Testis (tissue), 3 donors: ENCODE data around the gene PRSS27. TPM values are rescaled to one million over a fixed set of nuclear protein-coding genes. Genes with fewer than 3 reads are reported as not detected.
"Not testable (repeated sequence)": the region's sequence is repeated elsewhere in the genome, so short reads cannot be mapped to it uniquely, and the experiment has no call there.

ENCODE experiments used
- DNase-seq: peaks from one replicate; pipeline ENCODE4 v3.0.0-alpha.2; 2019
- H3K27ac ChIP-seq, 2 donors: fragments of 200-600 bp; sonication (generic); one replicate each; pipeline ENCODE4 v1.5.1; 2019
- H3K27me3 ChIP-seq: fragments of 200-600 bp; sonication (generic); one replicate; pipeline ENCODE4 v1.5.1; 2019
- H3K36me3 ChIP-seq: fragments of 200-600 bp; sonication (generic); one replicate; pipeline ENCODE4 v1.5.1; 2017; ENCODE audit warnings: low read depth; ENCODE audit errors: missing control alignments
- H3K4me1 ChIP-seq: fragments of 200-600 bp; sonication (generic); one replicate; pipeline ENCODE4 v1.5.1; 2019
- H3K4me3 ChIP-seq, 2 donors: fragments of 200-600 bp; sonication (generic); one replicate each; pipeline ENCODE4 v1.5.1; 2017 to 2019
- H3K9me3 ChIP-seq: fragments of 200-600 bp; sonication (generic); one replicate; pipeline ENCODE4 v1.5.1; 2017
- CTCF ChIP-seq, 3 experiments: fragments of 450-650 bp in 2 of 3; fragments of 200-600 bp in 1 of 3; sonication (generic) in 1 of 3; IDR thresholded peaks; one replicate each; pipeline ENCODE4 v1.5.1; 2016 to 2019; ENCODE audit warnings: antibody characterized with exemption in 3 of 3, mild to moderate bottlenecking in 2 of 3, moderate library complexity in 1 of 3
- POLR2A ChIP-seq: fragments of 450-650 bp; IDR thresholded peaks from one replicate; pipeline ENCODE4 v1.6.1; 2017; ENCODE audit warnings: antibody characterized with exemption, mild to moderate bottlenecking, moderate library complexity
- WGBS, 2 donors: methylation state at CpG; one replicate each; pipeline ENCODE4 v1.1.5; 2018; 5-methylcytosine and 5-hydroxymethylcytosine counted together
- intact Hi-C: fragments of 100-400 bp; cut with DNase I; formaldehyde crosslinking; loops from one replicate; pipeline ENCODE4 v1.15.1; 2023; ENCODE audit warnings: low total_unique reads
- polyA plus RNA-seq: library from polyadenylated mRNA; stranded (reverse); fragments of 350-450 nt; fragmentation: Illumina TruSeq; extraction: RNeasy Lipid Tissue Mini Kit (QIAGEN cat#74804); gene quantifications from one replicate; pipeline ENCODE4 v1.2.3, GENCODE V29; 2014; ENCODE audit warnings: low read depth, low replicate concordance; ENCODE audit not compliant: insufficient read depth
- total RNA-seq, 2 donors: library from RNA; depleted of rRNA; stranded (reverse); fragments of >200 nt; gene quantifications; one replicate each; pipeline ENCODE4 v1.2.3, GENCODE V29; 2016

PRSS27 gene
- total and polyA plus RNA-seq, 3 donors from 2014 or later, result 4.3 to 6.7 (median 6.4) TPM

DNA sequence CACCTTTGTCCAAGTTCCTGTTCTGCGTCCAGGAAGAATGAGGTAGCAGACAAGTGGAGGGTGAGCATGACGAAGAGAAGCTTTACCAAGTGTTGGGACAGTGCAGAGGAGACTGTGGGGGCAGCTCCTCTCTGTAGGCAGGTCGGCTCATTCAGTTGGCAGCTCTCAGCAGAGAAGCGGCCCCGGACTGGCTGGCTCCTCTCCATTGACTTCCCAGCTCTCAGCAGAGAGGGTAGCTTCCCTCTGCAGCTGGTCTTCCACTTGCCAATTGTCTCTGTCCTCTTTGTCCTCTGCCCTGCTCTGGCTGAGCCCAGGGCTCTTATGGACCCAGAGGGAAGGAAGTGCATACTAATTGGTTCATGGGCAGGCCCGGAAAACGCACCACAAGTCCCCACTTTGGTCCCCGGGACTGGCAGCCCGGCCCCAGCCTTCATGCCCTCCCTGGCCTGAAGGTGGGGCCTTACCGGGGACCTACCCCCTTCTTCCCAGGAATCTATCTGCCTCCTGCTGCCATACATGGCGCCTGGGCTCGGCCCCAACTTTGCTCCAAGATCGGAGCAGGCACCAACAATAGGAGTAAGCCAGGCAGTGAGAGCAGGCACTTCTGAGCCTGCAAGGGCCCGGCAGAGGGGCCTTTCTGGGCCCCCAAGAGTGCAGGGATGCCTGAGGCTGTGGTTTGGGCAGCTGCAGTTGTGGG, 27.6 kb downstream of the PRSS27 start:
- TF ChIP-seq CTCF (IDR thresholded peaks at IDR 0.05) (no peak), POLR2A (no peak)

DNA sequence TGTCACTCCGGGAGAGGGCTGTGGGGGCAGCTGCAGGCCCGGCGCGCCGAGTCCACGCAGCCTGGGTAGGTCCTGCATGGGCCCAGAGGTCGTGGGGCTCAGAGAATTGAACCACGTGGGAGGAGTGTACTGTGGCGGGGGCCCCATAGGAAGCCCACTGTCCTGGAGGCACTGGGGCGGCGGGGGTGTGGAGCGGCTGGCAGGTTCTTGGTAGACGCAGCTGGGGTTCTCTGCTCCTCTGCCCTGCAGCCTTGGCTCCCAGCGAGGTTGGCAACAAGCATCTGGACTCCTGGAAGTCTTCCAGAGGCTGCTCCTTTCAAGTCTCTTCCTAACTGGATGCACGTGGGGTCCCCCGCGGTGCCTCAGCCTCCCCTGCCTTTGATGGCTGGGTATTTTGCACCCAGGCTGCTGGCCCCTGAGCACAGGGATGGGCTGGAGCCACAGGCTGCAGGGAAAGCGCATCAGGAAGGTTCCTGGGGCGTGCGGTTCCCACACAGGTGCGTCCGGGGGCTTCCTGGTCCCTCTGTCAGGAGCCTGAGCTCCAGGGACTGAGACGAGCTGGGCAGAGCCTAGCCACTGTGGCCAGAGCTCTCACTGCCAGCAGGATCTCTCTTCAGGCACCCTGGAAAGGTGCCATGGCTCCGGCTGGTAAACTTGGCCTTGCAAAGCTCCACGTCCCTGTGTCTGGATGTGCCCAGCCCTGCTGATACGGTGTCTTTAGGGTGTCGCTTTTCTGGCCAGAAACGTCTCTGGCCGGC, 28.4 kb downstream of the PRSS27 start:
- Histone ChIP-seq H3K9me3 (no peaks in the 10 kb centered on the region), H3K36me3 (no peaks in the 10 kb centered on the region), H3K4me1 (peaks cover 23% of the 10 kb centered on the region), H3K27me3 (no peaks in the 10 kb centered on the region), H3K27ac (peak overlapping the region in 1 of 2 donors; percentile 19), H3K4me3 (no peak overlapping the region)
- TF ChIP-seq CTCF (IDR thresholded peaks at IDR 0.05) (no peak), POLR2A (no peak)
- WGBS, 2 donors, result 57 to 70% methylated on average over 5 to 29 of the region's 29 CpGs
- peak; percentile 69 for DNase-seq
- intact Hi-C loops, result no loop called here

More for the DNA sequence above, 27.6 kb downstream of the PRSS27 start:
- Histone ChIP-seq H3K36me3 (no peaks in the 10 kb centered on the region), H3K4me3 (no peak overlapping the region), H3K9me3 (no peaks in the 10 kb centered on the region), H3K27ac (peak overlapping the region in 1 of 2 donors; percentile 24), H3K27me3 (no peaks in the 10 kb centered on the region), H3K4me1 (peaks cover 23% of the 10 kb centered on the region)
- WGBS, 2 donors, result 57 to 72% methylated on average over 10 to 14 of the region's 14 CpGs
- peak; percentile 79 for DNase-seq
- intact Hi-C loops, result no loop called here

GRCh38 chr16:2690852-2691251, 29.2 kb downstream of the PRSS27 start:
- intact Hi-C loops, result no loop called here
- TF ChIP-seq POLR2A, result no peak
- TF ChIP-seq CTCF (IDR thresholded peaks at IDR 0.05), result no peak
- Histone ChIP-seq H3K4me3 (no peak overlapping the region), H3K27me3 (no peaks in the 10 kb centered on the region), H3K27ac (no peak overlapping the region), H3K4me1 (peaks cover 23% of the 10 kb centered on the region), H3K9me3 (no peaks in the 10 kb centered on the region), H3K36me3 (no peaks in the 10 kb centered on the region)
- no peak for DNase-seq
- WGBS, 2 donors, result 93 to 94% methylated on average over 11 of the region's 11 CpGs

GRCh38 chr16:2689968-2690801, 29.8 kb downstream of the PRSS27 start:
- WGBS, 2 donors, result 85 to 86% methylated on average over 26 to 36 of the region's 36 CpGs
- peaks cover 23% of the 10 kb centered on the region for H3K4me1 ChIP-seq
- no peak for TF ChIP-seq POLR2A
- TF ChIP-seq CTCF (IDR thresholded peaks at IDR 0.05), result no peak
- intact Hi-C loops, result no loop called here
- no peaks in the 10 kb centered on the region for H3K27me3 ChIP-seq
- no peaks in the 10 kb centered on the region for H3K36me3 ChIP-seq
- no peak overlapping the region for H3K27ac ChIP-seq
- no peak for DNase-seq
- no peaks in the 10 kb centered on the region for H3K9me3 ChIP-seq
- H3K4me3 ChIP-seq, result no peak overlapping the region

DNA sequence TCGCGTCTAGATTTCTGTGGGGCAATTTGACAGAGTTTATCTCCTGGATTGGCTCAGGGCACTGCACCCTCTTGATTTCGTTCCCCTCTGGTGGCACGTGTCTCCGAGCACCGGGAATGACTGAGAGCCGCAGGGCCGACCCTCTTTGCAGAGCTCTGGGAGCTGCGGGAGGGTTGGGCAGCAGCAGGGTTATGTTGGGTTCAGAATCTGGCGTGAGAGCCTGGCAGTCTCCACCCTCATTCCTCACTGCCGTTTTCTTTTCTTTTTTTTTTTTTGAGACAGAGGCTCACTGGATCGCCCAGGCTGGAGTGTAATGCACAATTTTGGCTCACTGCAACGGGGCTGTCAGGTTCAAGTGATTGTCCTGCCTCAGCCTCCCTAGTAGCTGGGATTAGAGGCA, 30.6 kb downstream of the PRSS27 start:
- H3K4me3 ChIP-seq, H3K27ac ChIP-seq, H3K9me3 ChIP-seq, DNase-seq, H3K27me3 ChIP-seq, H3K36me3 ChIP-seq, intact Hi-C loops: not testable (repeated sequence)
- 42 to 84% methylated on average over 5 to 7 of the region's 13 CpGs for WGBS, 2 donors
- H3K4me1 ChIP-seq, result peaks cover 23% of the 10 kb centered on the region
